Spleen (tissue), 11 donors: ENCODE results near the gene CD300E. TPM values are rescaled to one million over a fixed set of nuclear protein-coding genes. Genes with fewer than 3 reads are reported as not detected.

ENCODE experiments used
- DNase-seq: peaks from one replicate; pipeline ENCODE4 v3.0.0-alpha.2; 2020
- H3K27ac ChIP-seq, 8 donors: fragments of 200-600 bp; sonication (generic) in 7 of 8; 1 replicate in 4 of 8; 2 replicates in 4 of 8; pipeline versions ENCODE4 v1.5.0 to v1.8.0; 2016 to 2021; ENCODE audit warnings: inconsistent platforms in 4 of 8, mild to moderate bottlenecking in 4 of 8, moderate library complexity in 1 of 8
- H3K27me3 ChIP-seq, 7 donors: fragments of 200-600 bp; sonication (generic) in 6 of 7; replicated peaks in 1 of 7; 1 replicate in 4 of 7; 2 replicates in 3 of 7; pipeline versions ENCODE4 v1.5.0 to v1.8.0; 2016 to 2021; ENCODE audit warnings: inconsistent platforms in 3 of 7, mild to moderate bottlenecking in 1 of 7
- H3K36me3 ChIP-seq, 6 donors: fragments of 200-600 bp; sonication (generic) in 5 of 6; 1 replicate in 4 of 6; 2 replicates in 2 of 6; pipeline versions ENCODE4 v1.5.0 to v1.8.0; 2016 to 2021; ENCODE audit warnings: inconsistent platforms in 2 of 6
- H3K4me1 ChIP-seq, 6 donors: fragments of 200-600 bp; sonication (generic) in 5 of 6; 1 replicate in 3 of 6; 2 replicates in 3 of 6; pipeline versions ENCODE4 v1.5.0 to v1.8.0; 2016 to 2021; ENCODE audit warnings: inconsistent platforms in 3 of 6
- H3K4me3 ChIP-seq, 8 donors: fragments of 200-600 bp; sonication (generic) in 7 of 8; 1 replicate in 4 of 8; 2 replicates in 4 of 8; pipeline versions ENCODE4 v1.5.0 to v1.8.0; 2016 to 2021; ENCODE audit warnings: inconsistent platforms in 4 of 8, mild to moderate bottlenecking in 4 of 8, moderate library complexity in 2 of 8
- H3K9me3 ChIP-seq, 8 donors: fragments of 200-600 bp; sonication (generic) in 7 of 8; 1 replicate in 4 of 8; 2 replicates in 4 of 8; pipeline versions ENCODE4 v1.5.0 to v1.8.0; 2016 to 2021; ENCODE audit warnings: inconsistent platforms in 4 of 8
- POLR2A ChIP-seq, 3 donors: fragments of 450-650 bp; IDR thresholded peaks; one replicate each; pipeline ENCODE4 v1.5.1; 2017; ENCODE audit warnings: antibody characterized with exemption in 3 of 3, mild to moderate bottlenecking in 1 of 3
- POLR2AphosphoS5 ChIP-seq, 3 donors: sonication (generic); formaldehyde crosslinking; IDR thresholded peaks; one replicate each; pipeline ENCODE4 v1.5.1; 2017; ENCODE audit warnings: antibody characterized with exemption in 3 of 3
- WGBS, 5 donors: extraction: QIAGEN DNeasy Blood & Tissue Kit in 3 of 5; methylation state at CpG; one replicate each; pipeline versions ENCODE4 v1.1.5 to v1.1.7; 2013 to 2018; 5-methylcytosine and 5-hydroxymethylcytosine counted together
- intact Hi-C: fragments of 100-400 bp; cut with DNase I; formaldehyde crosslinking; loops from one replicate; pipeline ENCODE4 v1.15.0; 2023; ENCODE audit warnings: low total_unique reads
- polyA plus RNA-seq, 3 donors: library from polyadenylated mRNA; stranded (reverse); fragments of 200-250 nt; gene quantifications; one replicate each; pipeline ENCODE4 v1.2.1, GENCODE V29; 2013
- total RNA-seq, 7 donors: library from RNA; depleted of rRNA in 3 of 7; stranded (reverse); fragments of >200 nt in 3 of 7; fragmentation: NEBNext Ultra II Directional in 4 of 7; extraction: Animal tissue kit (Norgen Biotek cat#: 25700) in 4 of 7; gene quantifications; one replicate each; pipeline versions ENCODE4 v1.1.0 to v1.2.1, GENCODE V29; 2016 to 2021
- TF ChIP-seq, protein P1 (sequence below), 11 experiments: fragments of 200-600 bp in 7 of 11; fragments of 450-650 bp in 4 of 11; sonication (generic) in 4 of 11; IDR thresholded peaks in 8 of 11; conservative IDR thresholded peaks in 3 of 11; 1 replicate in 7 of 11; 2 replicates in 4 of 11; pipeline versions ENCODE4 v1.4.0 to v1.8.0; 2016 to 2021; ENCODE audit warnings: antibody characterized with exemption in 11 of 11, inconsistent platforms in 4 of 11, mild to moderate bottlenecking in 1 of 11
- donor health status: healthy with polysubstance abuse.
- donor health status: DM: no; HTN: no; CAD: no; lungs with moderate emphysema.
- donor health status: DM: no; HTN: no; CAD: no.
- donor health status: Bipolar disorder and iron deficiency.
- donor health status: healthy.
- donor health status: DM: no; HTN: no; CAD: no.
- donor health status: DM: yes; HTN: yes; CAD: no.

CD300E gene
- total and polyA plus RNA-seq, 10 donors = 0.99 to 20.3 (median 5.7) TPM

DNA sequence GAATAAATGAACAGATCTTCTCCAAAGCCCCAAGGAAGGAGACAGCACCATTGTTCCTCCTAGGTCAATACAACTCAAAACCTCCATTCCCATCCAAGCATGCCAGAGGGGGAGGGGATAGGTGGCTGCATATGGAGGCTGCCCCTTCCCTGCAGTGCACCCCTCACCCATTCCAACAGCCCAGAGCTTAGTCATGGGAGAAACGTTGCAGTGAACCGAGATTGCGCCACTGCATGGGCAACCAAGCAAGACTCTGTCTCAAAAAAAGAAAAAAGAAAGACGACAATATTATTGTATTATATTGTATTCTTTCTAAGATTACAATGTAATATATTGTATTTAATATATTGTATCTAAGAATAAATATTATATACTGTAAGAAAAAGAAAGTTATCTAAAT, 36.4 kb upstream of the CD300E start:
- DNase-seq = no peak
- peaks cover 0 to 78% (median 15%) of the 10 kb centered on the region in 7 donors for H3K27me3 ChIP-seq
- intact Hi-C loops = loop anchor here (10.0 kb wide), 1 partner anchor 205 kb away; no protein-coding TSS in a partner anchor
- no peaks in the 10 kb centered on the region for H3K36me3 ChIP-seq
- H3K4me3 ChIP-seq = no peak overlapping the region
- TF ChIP-seq, protein P1, sequence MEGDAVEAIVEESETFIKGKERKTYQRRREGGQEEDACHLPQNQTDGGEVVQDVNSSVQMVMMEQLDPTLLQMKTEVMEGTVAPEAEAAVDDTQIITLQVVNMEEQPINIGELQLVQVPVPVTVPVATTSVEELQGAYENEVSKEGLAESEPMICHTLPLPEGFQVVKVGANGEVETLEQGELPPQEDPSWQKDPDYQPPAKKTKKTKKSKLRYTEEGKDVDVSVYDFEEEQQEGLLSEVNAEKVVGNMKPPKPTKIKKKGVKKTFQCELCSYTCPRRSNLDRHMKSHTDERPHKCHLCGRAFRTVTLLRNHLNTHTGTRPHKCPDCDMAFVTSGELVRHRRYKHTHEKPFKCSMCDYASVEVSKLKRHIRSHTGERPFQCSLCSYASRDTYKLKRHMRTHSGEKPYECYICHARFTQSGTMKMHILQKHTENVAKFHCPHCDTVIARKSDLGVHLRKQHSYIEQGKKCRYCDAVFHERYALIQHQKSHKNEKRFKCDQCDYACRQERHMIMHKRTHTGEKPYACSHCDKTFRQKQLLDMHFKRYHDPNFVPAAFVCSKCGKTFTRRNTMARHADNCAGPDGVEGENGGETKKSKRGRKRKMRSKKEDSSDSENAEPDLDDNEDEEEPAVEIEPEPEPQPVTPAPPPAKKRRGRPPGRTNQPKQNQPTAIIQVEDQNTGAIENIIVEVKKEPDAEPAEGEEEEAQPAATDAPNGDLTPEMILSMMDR (IDR thresholded peaks at IDR 0.05 in 8 of 11, conservative IDR thresholded peaks at IDR 0.05 in 3 of 11) = no peak
- TF ChIP-seq POLR2AphosphoS5 (IDR thresholded peaks at IDR 0.05) = no peak
- WGBS, 5 donors = 41 to 70% (median 50%) methylated on average over 4 of the region's 4 CpGs
- H3K9me3 ChIP-seq = peaks cover 0 to 4% (median 0%) of the 10 kb centered on the region in 8 donors
- peaks cover 0 to 7% (median 5%) of the 10 kb centered on the region in 6 donors for H3K4me1 ChIP-seq
- no peak overlapping the region for H3K27ac ChIP-seq

DNA sequence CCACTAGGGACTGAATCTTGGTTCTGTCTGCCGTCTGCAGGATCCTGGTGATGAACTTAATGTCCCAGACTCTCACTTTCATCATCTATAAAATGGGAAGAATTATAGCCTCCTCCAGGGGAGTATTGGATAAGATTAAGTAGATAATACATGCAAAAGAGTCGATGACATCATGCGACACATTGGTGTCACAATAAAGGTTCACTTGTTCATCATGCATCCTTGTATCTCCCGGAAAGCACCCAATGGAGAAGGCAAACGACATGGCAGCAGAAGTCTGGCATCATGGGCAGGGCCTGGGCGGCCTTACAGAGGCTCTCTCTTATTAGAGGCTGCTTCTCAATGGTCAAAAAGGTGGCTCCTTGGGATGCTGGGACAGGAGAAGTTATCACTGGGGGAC, 35.1 kb upstream of the CD300E start:
- 80 to 90% (median 83%) methylated on average over 6 of the region's 6 CpGs for WGBS, 5 donors

DNA sequence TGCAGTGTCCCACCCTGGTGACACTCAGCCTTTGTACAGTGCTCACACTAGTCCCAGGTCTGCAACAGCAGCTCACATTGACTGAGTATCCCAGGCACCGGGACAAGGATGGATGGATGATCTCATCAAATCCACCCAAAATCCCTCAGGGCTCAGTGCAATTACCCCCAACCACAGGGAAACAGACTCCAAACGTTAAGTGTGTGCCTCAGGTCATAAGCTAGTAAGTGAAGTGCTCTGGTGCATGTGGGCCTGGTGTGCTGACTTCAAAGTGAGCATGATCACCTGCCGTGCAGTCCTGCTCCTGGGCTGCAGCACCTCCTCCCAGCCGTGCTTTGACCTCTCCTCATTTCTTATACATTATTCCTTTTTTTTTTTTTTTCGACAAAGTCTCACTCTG, 31.2 kb upstream of the CD300E start:
- DNase-seq = no peak
- intact Hi-C loops = no loop called here
- no peaks in the 10 kb centered on the region for H3K9me3 ChIP-seq
- H3K4me3 ChIP-seq = no peak overlapping the region
- H3K36me3 ChIP-seq = no peaks in the 10 kb centered on the region
- TF ChIP-seq, protein P1 (IDR thresholded peaks at IDR 0.05 in 8 of 11, conservative IDR thresholded peaks at IDR 0.05 in 3 of 11) = no peak
- TF ChIP-seq POLR2A (IDR thresholded peaks at IDR 0.05) (no peak), POLR2AphosphoS5 (IDR thresholded peaks at IDR 0.05) (no peak)
- no peak overlapping the region for H3K27ac ChIP-seq
- H3K4me1 ChIP-seq = peaks cover 0 to 7% (median 5%) of the 10 kb centered on the region in 6 donors
- WGBS, 5 donors = 58 to 75% (median 69%) methylated on average over 5 of the region's 5 CpGs
- H3K27me3 ChIP-seq = peaks cover 0 to 86% (median 26%) of the 10 kb centered on the region in 7 donors

More for the DNA sequence above, 35.1 kb upstream of the CD300E start:
- H3K36me3 ChIP-seq = no peaks in the 10 kb centered on the region
- DNase-seq = no peak
- H3K4me1 ChIP-seq = peaks cover 0 to 7% (median 5%) of the 10 kb centered on the region in 6 donors
- intact Hi-C loops = no loop called here
- no peak overlapping the region for H3K4me3 ChIP-seq
- no peak overlapping the region for H3K27ac ChIP-seq
- H3K27me3 ChIP-seq = peaks cover 0 to 78% (median 19%) of the 10 kb centered on the region in 7 donors
- TF ChIP-seq POLR2A (IDR thresholded peaks at IDR 0.05) = no peak
- TF ChIP-seq POLR2AphosphoS5 (IDR thresholded peaks at IDR 0.05) = no peak
- TF ChIP-seq, protein P1 (IDR thresholded peaks at IDR 0.05 in 8 of 11, conservative IDR thresholded peaks at IDR 0.05 in 3 of 11) = no peak
- H3K9me3 ChIP-seq = peaks cover 0 to 4% (median 0%) of the 10 kb centered on the region in 8 donors

DNA sequence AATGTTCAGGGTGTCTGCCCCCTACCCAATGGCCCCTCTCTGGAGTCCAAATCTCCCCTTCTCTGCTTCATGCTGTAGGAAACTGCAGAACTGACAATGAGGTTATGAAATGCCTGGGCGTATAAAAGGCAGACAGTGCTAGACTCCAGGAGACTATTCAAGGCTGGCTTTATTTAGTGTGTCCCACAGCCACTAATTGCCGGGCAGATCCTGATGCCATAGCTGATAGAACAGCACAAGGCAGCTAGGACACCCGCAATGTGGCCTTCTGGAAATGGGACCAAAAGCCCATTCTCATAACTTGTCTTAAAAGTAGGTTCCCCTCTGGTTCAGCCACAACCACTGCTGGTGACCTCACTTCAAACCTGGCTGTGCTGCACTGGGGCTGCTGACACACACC, 28.5 kb upstream of the CD300E start:
- TF ChIP-seq POLR2A (IDR thresholded peaks at IDR 0.05) (no peak), POLR2AphosphoS5 (IDR thresholded peaks at IDR 0.05) (no peak)
- TF ChIP-seq, protein P1 (IDR thresholded peaks at IDR 0.05 in 8 of 11, conservative IDR thresholded peaks at IDR 0.05 in 3 of 11) = no peak
- intact Hi-C loops = no loop called here
- DNase-seq = no peak
- H3K4me1 ChIP-seq = no peaks in the 10 kb centered on the region
- H3K36me3 ChIP-seq = no peaks in the 10 kb centered on the region
- no peak overlapping the region for H3K4me3 ChIP-seq
- no peak overlapping the region for H3K27ac ChIP-seq
- H3K27me3 ChIP-seq = peaks cover 0 to 89% (median 33%) of the 10 kb centered on the region in 7 donors
- WGBS, 5 donors = 73 to 97% (median 84%) methylated on average over 3 of the region's 3 CpGs
- no peaks in the 10 kb centered on the region for H3K9me3 ChIP-seq
